GM21367 (cell line): ENCODE data around the gene GNA15.
"Not testable (repeated sequence)": the region's sequence is repeated elsewhere in the genome, so short reads cannot be mapped to it uniquely, and the experiment has no call there.

Source experiments
- ATAC-seq: cut with Tn5 transposase; IDR thresholded peaks from one replicate; pipeline ENCODE4 v1.9.1; 2021; ENCODE audit not compliant: unreplicated experiment

Gene GNA15

DNA sequence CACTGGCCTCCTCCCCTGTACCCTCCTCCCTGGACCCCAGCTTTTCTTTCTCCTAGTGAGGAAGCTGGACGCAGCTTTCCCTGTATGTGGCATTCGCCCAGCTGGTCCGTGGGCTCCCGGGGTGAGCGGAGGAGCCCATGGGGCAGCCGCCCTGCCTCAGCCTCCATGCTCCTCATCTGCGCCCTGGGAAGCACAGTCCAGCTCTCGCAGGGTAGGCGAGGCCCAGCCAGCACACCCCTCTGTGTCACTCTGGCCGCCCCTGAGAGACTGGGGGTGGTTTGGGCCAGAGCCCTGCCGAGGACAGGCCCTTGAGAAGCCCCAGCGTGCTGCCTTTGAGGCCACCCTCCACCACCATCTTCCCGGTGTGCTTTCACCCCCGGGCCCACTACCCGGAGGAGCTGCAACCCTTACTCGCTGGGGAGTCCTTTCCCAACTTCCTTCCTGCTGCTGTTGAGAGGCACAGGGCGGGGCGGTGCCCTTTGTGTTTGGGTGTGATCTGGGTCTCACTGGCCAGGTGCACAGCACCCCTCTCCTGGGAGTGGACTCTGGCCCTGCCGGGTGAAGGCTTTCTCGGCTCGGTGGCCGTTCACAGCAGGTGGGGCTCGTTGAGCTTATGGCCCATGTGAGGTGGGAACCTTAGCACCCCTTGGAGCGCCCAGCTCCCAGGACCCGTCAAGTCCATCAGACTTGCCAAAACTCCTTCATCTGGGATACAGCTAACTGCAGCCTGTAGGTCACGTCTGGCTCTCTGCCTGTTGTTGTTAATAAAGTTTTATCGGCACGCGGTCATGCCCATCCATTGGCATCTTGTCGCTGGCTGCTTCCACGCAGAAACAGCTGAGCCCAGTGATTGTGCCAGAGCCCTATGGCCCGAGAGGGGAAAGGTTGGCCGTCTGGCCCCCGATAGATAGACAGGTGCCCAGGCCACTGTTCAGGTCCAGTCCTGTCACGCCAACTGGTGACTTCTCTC is 53.1 kb downstream of the GNA15 start:
- ATAC-seq = no peak

DNA sequence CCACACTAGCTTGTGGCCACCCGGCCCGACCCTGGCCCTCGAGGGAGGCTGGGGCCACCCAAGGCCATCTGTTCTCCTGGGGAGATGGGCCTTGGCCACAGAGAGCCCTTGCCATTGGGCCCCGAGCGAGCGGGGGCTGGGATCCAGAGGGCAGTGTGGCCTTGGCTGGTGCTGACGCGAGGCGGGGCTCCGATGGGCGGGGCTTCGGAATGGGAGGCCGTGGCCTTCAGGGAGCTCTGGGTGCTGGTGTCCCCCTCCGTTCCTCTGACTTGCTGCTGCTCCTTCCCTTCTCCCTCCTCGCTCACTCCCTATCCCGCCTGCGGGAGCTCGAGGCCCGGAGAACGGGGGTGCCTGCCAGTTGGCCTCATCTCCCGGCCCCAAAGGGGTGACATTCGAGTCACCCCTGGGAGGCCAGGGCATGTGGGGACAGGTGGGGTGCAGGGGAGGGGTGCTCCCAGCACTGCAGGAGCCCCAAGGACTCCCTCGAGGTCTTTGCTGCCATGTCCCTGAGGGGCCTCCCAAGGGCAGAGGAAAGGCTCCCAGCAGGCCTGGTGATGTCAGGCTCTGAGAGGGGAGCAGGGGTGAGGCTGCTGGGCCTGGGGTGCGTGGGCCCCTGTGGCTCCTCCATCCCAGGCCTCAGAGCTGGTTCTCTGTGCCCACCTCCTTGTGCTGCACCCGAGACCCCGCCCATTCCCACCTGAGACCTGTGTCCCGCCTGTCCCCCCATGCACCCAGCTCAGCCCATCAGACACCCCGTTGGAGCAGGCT is 54.1 kb downstream of the GNA15 start:
- no peak for ATAC-seq

- no peak for ATAC-seq
Measured at GRCh38 chr19:3190470-3190770, 54.6 kb downstream of the GNA15 start.

DNA sequence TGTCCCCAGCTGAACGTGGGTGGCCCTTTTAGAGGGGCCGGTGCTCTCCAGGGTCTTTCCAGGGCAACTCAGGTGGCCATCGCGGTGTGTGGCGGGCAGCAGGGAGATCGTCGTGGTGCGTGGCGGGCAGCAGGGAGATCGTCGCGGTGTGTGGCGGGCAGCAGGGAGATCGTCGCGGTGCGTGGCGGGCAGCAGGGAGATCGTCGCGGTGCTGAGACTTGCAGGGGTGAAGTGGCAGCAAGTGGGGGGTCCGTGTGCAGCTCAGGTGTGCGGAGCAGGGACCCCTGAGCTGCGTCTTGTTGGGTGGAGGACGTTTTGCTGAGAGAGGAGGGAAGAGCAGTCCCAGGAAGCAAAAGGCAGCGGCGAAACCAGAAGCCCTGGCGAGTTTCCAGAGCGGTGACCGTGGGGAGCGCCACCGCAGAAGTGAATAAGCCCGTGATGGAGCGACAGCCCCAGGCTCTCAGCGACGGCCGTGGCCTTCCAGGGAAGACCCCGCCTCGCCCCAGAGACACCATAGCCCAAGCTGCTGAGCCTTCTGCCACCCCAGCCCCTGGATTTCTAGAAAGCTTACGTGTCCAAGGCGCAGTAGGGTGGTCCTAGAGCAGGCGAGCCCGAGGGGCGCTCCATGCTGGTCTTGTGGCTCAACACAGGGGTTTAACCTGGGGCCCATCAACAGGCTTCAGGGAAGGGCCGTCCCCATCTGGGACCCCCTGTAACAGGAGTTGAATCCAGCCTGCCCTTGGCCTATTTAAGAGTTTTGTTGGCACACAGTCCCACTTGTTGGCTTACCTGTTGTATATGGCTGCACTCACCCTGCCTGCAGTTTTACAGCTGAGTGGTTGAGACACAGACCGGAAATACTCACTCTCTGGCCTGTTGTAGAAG is 55.3 kb downstream of the GNA15 start:
- no peak for ATAC-seq

DNA sequence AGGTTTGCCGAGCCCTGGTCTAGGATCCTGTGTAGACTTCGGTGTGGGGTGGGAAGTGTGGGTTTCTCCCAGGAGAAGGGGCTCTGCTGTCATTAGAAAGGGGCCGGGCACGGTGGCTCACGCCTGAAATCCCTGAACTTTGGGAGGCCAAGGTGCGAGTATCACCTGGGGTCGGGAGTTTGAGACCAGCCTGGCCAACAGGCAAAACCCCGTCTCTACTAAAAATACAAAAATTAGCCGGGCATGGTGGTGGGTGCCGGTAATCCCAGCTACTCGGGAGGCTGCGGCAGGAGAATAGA is 55.9 kb downstream of the GNA15 start:
- not testable (repeated sequence) for ATAC-seq

GRCh38 chr19:3192228-3192635 is 56.4 kb downstream of the GNA15 start:
- no peak for ATAC-seq

DNA sequence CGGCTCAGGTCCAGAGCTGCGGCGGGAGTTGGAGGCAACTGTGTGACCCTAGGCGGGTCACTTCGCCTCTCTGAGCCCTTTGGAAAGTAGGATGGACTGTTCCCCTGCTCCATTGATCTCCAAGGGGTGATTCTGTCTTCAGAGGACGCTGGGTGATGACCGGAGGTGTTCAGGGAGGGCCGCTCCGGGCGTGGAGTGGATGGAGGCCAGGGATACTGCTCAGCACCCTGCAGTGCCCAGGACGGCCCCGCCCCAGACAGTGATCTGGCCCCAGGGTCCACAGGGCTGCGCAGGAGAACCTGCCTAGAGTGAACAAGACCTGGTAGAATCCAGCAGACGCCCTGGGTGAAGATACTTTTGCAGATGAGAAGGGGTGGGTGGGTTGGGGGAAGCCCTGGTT is 56.9 kb downstream of the GNA15 start:
- no peak for ATAC-seq

DNA sequence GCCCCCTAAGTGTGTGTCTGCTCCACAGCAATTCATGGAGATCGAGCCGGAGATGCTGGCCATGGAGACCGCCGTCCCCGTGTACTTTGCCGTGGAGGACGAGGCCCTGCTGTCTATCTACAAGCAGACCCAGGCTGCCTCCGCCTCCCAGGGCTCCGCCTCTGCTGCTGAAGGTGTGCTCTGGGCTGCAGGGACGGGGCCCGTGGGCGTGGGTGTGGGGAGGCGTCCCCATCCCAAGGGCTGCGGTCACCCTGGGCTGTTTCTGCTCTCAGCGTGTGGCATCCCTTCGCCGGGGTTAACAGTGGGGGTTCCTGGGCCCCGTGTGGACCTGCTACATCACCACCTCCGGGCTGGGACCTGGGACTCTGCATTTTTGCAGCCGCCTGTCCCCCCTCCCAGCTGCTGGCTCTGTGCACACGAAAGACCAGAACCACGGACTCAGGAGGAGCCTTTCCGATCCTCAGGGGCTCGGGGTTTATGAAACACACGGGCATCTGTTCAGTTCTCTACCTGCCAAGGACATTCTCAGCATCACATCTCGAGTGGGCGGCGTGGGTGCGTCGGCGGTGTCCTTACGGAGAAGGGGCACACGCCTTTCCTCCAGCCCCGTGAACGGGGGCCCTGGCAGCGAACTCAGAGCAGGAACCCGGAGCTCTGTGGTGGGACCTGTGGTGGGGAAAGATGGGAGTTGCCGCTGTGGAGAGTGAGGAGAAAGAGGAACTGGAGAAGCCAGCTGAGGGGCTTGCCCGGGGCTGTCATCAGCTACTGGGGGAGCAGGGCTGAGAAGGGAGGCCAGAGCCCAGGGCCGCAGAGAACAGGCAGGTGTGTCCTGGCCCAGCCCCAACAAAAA is 57.6 kb downstream of the GNA15 start:
- no peak for ATAC-seq

- no peak for ATAC-seq
Measured at GRCh38 chr19:3194106-3195087, 58.6 kb downstream of the GNA15 start.

DNA sequence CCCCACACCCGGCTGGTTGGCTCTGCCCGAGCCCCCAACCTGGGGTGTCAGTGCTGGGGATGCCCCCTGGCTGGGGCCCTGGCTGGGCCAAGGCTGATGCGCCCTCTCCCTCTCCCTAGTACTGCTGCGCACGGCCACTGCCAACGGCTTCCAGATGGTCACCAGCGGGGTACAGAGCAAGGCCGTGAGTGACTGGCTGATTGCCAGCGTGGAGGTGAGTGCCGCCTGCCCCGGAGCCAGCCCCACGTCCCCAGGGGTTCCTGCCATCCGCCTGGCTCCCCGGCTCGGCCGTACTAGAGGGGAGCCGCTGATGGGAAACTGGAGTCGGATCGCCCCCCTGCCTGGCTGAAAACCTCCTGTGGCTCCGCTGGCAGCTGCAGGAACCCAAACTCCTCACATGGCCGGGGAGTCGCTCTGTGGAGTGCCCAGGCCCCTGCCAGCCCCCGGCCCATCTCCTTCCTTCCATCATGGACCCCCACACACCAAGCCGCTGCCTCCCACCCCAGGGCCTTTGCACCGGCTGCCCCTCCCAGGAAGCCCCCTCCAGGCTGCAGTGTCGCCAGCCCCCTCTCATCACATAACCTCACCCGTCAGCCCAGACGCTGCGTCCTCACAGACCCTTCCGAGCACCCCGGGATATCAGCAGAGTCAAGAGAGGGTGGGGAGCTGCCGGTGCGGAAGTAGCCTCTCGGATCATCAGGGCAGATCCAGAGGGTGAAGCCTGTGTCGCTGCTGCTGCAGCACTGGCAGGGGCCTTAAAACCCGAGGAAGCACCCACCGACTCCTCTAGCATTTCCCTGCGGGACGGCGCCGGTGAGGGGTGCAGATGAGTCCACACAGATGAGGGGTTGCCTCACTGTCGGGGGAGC is 60.5 kb downstream of the GNA15 start:
- no peak for ATAC-seq

- no peak for ATAC-seq
Measured at GRCh38 chr19:3196933-3197205, 61.0 kb downstream of the GNA15 start.

GRCh38 chr19:3198901-3199700 is 63.3 kb downstream of the GNA15 start:
- ATAC-seq = no peak

DNA sequence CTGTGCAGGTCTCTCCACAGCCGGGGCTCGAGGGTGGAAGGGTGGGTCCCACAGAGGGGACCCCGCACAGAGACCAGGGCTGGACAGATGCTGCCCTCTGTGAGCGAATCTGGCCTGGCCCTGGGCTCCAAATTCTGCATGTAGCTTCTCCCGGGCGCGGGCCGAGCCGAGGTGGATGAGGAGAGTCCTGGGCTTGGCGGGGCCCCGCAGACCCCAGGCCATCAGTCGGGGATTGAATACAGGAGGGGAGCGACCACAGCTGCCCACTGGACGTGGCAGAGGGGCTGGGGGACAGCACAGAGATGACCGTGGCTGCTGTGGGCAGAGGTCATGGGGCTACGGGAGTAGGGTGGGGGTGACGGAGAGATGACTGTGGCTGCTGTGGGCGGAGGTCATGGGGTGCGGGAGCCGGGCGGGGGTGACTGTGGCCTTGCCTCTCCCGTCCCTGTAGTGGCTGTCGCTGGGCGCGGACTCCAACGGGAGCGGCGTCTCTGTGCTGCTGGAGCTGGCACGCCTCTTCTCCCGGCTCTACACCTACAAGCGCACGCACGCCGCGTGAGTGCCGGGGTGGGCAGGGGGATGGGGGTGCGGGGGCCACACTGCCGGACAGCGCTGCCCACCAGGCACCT is 65.4 kb downstream of the GNA15 start:
- ATAC-seq = no peak

- no peak for ATAC-seq
Measured at GRCh38 chr19:3201911-3202310, 66.1 kb downstream of the GNA15 start.

GRCh38 chr19:3202346-3202745 is 66.5 kb downstream of the GNA15 start:
- ATAC-seq = no peak

DNA sequence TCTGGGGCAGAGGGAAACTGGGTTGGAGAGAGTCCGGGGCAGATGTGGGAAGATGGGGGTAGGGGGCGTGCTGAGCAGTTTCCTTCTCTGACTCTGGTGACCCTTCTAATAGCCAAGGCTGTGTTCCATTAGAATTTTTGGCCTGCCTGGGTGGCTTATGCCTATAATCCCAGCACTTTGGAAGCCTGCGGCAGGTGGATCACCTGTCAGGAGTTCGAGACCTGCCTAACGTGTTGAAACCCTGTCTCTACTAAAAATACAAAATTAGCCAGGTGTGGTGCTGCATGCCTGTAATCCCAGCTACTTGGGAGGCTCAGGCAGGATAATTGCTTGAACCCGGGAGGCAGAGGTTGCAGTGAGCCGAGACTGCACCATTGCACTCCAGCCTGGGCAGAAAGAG is 67.1 kb downstream of the GNA15 start:
- ATAC-seq = not testable (repeated sequence)
